BJ (cell line): ENCODE results near the gene PNO1. TPM values are rescaled to one million over a fixed set of nuclear protein-coding genes. Genes with fewer than 3 reads are reported as not detected.

ENCODE experiments used
- CTCF ChIA-PET: fragments of 350-600 bp; formaldehyde crosslinking; extraction: SDS; loops from one replicate; lab custom pipeline; 2021; ENCODE audit warnings: antibody characterized with exemption, inconsistent platforms; lab: Yijun Ruan, JAX
- POLR2A ChIA-PET: fragments of 300-600 bp; sonication (Branson Sonifier 250); formaldehyde crosslinking; extraction: SDS; loops from one replicate; lab custom pipeline; 2021; ENCODE audit warnings: antibody characterized with exemption; lab: Charles Lee
- DNase-seq: peaks from one replicate; pipeline ENCODE4 v3.0.0-alpha.2; 2011; ENCODE audit warnings: low read depth
- H3K27me3 ChIP-seq: 2 replicates; pipeline ENCODE4 v1.6.0; 2011; ENCODE audit warnings: low read length; ENCODE audit not compliant: control insufficient read depth, insufficient read depth
- H3K36me3 ChIP-seq: 2 replicates; pipeline ENCODE4 v1.5.1; 2011; ENCODE audit warnings: low read length; ENCODE audit not compliant: control insufficient read depth, insufficient read depth
- H3K4me3 ChIP-seq: 2 replicates; pipeline ENCODE4 v1.5.1; 2011; ENCODE audit warnings: low read depth, mild to moderate bottlenecking, control low read depth, low read length
- polyA plus RNA-seq: library from polyadenylated mRNA; depleted of rRNA; stranded (reverse); fragments of >200 nt; gene quantifications from 2 replicates; pipeline ENCODE4 v1.2.3, GENCODE V29; 2011
- TF ChIP-seq, protein P1 (sequence below): IDR thresholded peaks from 2 replicates; pipeline ENCODE4 v1.5.1; 2011; ENCODE audit warnings: low read depth, mild to moderate bottlenecking, control low read depth, inconsistent platforms, low read length, moderate library complexity; ENCODE audit not compliant: insufficient read depth

PNO1 gene
- polyA plus RNA-seq, 1 experiment, result 8.1 TPM

DNA sequence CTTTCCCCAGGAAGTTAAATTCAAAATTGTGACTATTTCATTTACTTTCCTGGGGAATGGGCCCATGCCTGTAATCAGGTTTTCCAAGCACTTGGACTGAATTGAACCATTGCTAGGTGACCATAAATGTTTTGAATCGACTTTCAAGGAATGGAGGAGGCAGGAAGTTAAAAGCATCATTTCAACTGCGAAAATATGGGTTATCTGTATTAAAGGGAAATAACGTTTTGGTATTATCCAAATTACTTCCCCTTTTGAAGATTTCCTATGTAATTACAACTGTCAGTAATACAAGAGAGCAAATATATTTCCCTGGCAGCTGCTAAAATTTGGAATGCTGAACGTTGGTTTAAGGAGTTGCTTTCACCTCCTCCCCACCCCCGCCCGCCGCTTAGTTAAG lies 19.0 kb downstream of the PNO1 start:
- H3K27me3 ChIP-seq, result no peaks in the 10 kb centered on the region
- no peak overlapping the region for H3K4me3 ChIP-seq
- TF ChIP-seq, protein P1, sequence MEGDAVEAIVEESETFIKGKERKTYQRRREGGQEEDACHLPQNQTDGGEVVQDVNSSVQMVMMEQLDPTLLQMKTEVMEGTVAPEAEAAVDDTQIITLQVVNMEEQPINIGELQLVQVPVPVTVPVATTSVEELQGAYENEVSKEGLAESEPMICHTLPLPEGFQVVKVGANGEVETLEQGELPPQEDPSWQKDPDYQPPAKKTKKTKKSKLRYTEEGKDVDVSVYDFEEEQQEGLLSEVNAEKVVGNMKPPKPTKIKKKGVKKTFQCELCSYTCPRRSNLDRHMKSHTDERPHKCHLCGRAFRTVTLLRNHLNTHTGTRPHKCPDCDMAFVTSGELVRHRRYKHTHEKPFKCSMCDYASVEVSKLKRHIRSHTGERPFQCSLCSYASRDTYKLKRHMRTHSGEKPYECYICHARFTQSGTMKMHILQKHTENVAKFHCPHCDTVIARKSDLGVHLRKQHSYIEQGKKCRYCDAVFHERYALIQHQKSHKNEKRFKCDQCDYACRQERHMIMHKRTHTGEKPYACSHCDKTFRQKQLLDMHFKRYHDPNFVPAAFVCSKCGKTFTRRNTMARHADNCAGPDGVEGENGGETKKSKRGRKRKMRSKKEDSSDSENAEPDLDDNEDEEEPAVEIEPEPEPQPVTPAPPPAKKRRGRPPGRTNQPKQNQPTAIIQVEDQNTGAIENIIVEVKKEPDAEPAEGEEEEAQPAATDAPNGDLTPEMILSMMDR, result no peak
- ChIA-PET CTCF (no interaction called here), POLR2A (no interaction called here)
- H3K36me3 ChIP-seq, result peaks cover under 1% of the 10 kb centered on the region
- DNase-seq, result no peak

DNA sequence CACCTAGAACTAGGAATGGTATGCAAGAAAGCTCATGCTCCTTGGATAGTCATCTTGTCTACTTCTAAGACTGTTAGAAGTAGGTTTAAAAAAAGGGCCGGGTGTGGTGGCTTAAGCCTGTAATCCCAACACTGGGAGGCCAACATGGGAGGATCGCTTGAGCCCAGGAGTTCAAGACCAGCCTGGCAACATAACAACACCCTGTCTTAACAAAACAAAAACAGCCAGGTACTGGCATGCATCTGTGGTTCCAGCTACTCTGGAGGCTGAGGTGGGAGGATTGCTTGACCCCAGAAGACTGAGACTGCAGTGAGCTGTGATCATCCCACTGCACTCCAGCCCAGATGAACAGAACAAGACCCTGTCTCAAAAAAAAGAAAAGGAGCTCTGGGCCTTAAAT lies 19.9 kb downstream of the PNO1 start:
- H3K4me3 ChIP-seq, result no peak overlapping the region
- POLR2A ChIA-PET, result no interaction called here
- DNase-seq, result no peak
- H3K27me3 ChIP-seq, result no peaks in the 10 kb centered on the region
- CTCF ChIA-PET, result interaction anchor here (1.0 to 1.1 kb wide), 2 partner anchors 16 to 20 kb away, joined by 3 read pairs; partner anchors contain the start of gene PNO1
- TF ChIP-seq, protein P1, result no peak
- no peaks in the 10 kb centered on the region for H3K36me3 ChIP-seq

DNA sequence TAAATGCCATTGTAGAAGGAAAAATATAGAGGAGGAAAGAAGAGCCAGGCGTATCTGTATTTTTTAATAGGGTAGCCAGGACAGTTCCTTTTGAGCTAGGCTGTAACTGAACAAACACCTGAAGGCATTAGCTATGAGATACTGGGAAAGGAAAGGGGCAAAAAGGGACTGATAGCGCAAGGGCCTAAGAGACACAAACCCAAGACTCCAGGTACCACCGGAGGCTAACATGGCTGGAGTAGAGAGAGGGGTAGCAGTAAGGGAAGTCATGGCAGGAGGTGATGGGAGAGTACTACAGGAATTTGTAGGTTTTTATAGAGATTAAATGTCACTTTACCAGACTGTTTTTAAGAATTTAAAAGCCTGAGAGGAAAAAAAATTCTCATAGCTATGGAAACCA lies 20.7 kb downstream of the PNO1 start:
- Histone ChIP-seq H3K27me3 (no peaks in the 10 kb centered on the region), H3K36me3 (no peaks in the 10 kb centered on the region), H3K4me3 (no peak overlapping the region)
- DNase-seq, result no peak
- ChIA-PET POLR2A (no interaction called here), CTCF (interaction anchor here (0.9 to 1.1 kb wide), 3 partner anchors 10 to 21 kb away, joined by 3 read pairs; partner anchors contain the start of gene PNO1)
- TF ChIP-seq, protein P1, result no peak

DNA sequence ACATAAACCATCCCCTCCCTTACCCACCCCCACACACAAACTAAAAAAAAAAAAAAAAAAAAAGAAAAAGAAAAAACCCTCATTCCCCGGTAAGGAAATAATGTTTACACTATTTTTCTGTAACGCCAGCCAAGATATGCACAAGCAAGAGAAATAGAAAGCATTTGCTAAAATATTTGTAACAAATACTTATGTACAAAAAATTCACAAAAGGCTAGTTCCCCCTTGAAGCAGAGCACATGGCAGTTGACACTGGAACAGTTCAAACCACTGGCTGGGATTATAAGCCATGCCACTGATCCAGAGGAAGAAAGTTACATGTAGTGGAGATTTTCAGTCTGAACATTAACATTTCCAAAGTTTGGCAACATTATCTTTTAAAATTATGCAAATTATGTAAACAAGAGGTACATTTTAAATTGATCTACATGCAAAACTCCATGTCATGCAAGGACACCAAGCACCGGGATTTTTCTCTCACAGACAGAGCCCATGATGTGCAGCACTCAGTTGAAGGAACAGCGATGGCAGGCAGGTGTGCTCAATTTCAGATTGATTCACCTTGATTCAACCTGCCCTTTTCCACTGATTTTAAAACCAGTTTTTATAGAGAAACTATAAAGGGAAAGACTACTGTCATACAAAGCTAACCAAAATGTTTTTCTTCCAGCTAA lies 21.4 kb downstream of the PNO1 start:
- ChIA-PET POLR2A (no interaction called here), CTCF (interaction anchor here (0.9 kb wide), 1 partner anchor 10 kb away, joined by 3 read pairs; no protein-coding TSS in a partner anchor)
- Histone ChIP-seq H3K36me3 (peaks cover 3% of the 10 kb centered on the region; the same call in 1 of the 2 replicates), H3K4me3 (no peak overlapping the region), H3K27me3 (no peaks in the 10 kb centered on the region)
- DNase-seq, result no peak
- TF ChIP-seq, protein P1, result no peak

DNA sequence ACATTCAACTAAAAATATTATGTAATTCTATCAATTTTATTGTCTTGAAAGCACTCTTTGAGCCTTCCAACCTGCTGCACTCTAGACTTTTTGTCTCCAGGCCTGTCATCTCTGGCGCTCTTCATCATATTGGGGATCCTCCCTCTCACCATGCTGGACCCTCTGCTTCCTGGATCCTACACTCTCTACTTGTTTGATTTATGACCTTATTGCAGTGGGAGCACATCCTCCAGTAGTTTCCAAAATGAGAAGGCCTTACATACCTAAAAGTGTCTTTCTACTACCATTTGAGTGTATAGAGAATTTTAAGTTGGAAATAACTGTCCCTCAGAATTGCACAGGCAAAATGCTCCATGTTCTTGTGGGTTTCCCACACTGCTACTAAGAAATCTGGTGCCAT lies 25.2 kb downstream of the PNO1 start:
- ChIA-PET POLR2A (no interaction called here), CTCF (no interaction called here)
- TF ChIP-seq, protein P1, result no peak
- peaks cover 3% of the 10 kb centered on the region; the same call in 1 of the 2 replicates for H3K36me3 ChIP-seq
- no peaks in the 10 kb centered on the region for H3K27me3 ChIP-seq
- DNase-seq, result no peak
- no peak overlapping the region for H3K4me3 ChIP-seq
